HG03575 (cell line): ENCODE data around the gene TMEM190.

ENCODE experiments used
- ATAC-seq: cut with Tn5 transposase; IDR thresholded peaks from one replicate; pipeline ENCODE4 v1.9.1; 2021; ENCODE audit not compliant: unreplicated experiment, insufficient number of reproducible peaks, low FRiP score; ENCODE audit errors: extremely low read depth

The TMEM190 gene

DNA sequence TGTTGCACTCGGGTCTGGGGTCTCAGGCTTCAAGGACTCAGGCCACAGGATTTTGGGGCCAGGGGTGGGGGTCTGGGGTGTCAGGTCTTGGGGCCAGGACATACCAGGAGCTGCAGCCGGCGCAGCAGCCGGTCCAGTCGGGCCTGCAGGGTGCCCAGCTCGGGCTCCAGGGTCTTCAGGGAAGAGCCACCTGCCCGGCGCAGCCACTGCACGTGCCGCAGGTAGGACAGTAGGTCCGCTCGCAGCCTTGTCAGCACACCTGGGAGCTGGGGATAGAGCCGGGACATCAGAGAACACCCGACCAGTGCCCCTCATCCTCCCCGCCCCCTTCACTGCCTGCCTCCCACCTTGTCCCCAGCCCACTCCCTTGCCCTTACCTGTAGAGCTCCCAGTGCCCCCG lies 8.5 kb upstream of the TMEM190 start:
- ATAC-seq = no peak

DNA sequence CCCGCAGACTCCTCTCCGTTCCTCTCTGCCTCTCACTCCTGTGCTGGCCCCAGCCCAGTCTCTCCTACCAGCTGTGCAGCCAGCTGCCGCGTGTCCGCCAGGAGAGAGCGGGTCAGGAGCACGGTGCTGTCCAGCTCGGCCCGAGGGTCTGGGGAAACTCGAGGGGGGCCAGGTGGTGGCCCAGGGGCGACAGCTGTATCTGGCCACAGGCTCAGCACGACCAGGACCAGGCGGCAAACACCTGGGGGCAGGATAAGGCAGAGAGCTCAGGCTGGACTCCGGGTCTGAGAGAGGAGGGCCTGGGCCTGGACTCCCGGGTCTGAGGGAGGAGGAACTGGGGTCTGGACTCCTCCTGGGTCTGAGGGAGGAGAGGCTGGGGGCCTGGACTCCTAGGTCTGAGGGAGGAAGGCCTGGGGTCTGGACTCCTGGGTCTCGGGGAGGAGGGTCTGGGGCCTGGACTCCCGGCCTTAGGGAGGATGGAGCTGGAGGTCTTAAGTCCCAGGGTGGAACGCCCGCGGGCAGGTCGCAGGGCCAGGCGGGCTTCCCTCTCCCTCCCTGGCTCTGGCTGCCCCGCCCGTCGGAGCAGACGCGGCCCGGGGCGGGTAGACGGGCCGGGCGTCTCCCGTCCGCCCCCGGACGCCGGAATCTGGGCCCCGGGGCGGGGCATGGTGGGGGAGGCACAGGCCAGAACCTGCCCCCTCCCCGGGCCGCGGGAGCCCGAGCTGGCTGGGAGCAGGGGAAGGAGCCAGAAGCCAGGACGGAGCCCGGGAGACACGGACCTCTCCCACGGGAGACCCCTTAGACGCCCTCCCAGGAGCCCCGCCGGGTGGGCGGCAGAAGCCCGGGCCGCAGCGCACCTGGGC lies 7.7 kb upstream of the TMEM190 start:
- no peak for ATAC-seq

DNA sequence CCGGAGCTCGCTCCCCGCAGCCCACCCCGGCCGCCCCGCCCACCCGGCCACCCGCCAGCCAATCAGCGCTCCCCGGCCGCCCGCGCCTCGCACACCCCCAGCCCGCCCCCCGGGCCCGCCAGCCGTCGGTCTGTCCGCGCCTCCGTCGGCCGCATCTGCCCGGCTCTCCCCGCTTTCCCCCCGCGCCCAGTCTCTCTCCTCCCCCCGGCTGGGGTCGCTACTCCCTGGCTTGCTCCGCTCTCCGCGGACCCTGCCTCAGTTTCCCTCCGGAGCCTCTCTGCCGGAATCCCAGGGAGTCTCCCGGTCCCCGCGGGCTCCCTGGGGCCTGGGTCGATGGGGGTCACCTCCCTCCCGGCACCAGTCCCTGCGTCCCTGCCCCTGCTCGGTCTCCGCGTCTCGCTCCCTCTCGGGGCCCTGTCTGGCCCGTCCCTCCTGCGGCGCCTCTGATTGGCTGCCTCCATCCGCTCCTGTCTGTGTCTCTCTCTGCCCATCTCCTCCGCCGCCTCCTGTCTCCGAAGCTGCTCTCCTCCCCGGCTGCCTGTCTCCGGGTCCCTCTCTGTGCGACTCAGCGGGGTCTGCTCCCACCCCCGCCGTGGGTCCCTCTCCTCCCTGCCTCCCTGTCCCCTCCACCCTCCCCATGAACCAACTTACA lies 6.8 kb upstream of the TMEM190 start:
- no peak for ATAC-seq

DNA sequence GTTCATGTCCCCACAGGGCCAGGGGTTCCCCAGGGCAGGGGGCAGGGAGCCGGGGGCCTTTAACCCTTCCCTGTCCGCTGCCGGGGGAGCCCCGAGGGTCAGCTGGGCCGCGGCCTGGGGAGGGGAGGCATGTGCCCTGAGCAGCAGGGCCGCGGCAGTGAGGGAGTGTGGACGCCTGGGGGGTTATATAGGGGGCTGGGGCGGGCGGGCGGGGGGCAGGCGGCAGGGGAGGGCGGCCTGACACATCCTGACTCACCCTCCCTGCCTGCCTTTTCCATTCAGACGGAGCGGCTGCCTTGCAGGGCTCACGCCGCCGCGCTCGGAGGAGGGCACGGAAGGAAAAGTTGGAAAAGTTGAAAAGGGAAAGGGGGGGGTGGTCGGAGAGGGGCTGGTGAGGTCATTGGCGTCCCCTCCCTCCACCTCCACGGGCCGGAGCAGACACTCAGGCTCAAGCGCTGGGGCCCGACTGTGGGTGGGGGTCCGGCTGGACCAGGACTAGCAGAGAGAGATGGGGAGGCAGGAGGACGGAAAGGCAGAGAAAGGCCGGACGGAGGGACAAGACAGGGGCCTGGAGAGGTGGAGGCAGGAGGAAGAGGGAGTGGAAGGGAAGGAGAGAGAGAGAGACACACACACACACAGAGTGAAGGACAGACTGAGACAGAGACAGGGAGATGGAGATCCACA lies 6.2 kb upstream of the TMEM190 start, which contains the start of gene IL11:
TSS of gene IL11 (minus strand) at position 159 of the 684 bp plus-strand sequence. CDS start at position 6, 153 bp downstream.
- ATAC-seq = no peak

DNA sequence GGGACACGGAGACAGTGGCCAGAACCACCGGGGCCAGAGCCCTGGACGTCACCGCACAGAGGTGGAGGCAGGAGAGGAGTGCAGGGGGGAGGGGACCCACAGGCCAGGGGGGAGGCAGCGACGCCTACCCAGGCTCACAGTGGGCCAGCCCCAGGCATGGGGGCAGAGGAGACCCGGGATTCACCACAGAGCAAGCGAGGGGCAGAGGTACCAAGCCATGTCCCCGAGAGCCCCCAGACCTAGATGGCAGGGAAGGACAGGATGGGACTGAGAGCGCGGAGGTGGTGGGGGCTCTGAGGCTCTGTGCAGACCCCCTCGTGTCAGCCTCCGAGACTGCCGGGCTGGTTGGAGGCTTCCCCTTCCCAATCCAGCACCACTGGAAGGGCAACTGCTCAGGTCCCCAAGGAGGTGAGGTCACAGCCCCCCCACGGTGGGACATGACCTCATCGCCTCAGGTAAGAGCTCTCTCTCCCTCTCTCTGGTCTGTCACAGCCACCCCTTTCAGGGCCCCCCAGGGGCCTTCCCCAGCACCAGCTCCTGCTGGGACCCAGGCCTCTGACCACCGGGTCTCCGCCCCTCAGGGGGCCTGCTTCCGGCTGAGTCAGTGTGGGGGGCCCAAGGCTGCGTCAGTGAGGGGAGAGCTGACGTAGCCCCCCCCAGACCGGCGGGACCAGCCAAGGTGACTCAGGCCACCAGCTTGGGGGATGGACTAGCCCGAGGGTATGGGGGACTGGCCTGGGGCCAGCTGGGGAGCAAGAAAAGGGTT lies 4.1 kb upstream of the TMEM190 start:
- no peak for ATAC-seq

DNA sequence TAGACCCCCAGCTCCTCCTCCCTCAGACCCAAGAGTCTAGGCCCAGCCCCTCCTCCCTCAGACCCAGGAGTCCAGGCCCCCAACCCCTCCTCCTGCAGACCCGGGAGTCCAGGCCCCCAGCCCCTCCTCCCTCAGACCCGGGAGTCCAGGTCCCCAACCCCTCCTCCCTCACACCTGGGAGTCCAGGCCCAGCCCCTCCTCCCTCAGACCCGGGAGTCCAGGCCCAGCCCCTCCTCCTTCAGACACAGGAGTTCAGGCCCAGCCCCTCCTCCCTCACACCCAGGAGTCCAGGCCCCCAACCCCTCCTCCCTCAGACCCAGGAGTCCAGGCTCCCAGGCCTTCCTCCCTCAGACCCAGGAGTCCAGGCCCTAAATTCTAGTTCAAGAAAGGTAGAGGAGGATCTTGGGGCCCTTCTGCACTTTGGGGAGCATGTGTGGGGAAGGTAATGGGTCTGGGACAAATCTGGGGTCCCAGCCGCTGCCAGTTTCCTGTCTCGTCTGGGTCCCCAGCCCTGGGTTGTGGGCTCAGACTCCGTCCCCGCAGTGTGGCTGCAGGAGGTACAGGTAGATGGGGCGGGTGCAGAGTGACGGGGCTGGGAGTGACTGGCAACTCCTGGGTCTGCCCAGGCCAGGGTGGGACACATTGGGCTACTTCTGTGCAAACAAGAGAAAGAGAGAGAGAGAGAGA lies 3.2 kb upstream of the TMEM190 start:
- ATAC-seq = no peak

DNA sequence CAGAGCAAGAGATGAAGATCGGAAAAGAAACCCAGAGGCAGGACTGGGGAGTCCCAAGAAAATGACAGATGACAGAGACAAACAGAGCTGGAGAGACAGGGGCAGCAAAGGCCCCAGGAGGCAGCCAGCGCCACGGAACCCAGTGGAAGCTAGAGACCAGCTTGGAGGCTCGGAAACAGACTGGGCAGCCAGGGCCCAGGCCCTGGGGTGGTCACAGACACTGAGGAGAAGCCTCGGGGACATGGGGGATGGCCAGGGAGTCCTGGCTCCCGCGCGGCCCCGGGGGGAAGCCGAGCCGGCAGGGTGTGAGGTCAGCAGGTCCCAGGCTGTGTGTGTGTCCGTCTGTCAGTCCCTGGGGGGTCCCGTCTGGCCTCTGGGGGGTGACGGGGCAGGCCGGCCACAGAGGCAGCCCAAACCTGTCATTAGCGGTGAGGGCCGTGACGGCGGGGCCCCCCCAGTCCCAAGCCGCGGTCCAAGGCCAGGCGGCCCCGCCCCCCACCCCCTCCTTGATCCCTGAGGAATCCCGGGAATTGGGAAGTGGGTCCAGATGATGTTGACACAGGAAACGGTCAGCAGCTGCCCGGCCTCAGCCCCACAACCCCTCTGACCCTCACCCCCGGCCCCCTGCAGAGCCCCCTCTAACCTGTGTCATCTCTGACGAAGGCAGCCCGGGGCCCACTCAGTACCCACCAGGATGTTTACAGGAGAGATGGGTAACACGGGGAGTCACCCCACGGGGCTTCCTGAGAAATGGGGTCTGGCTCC lies 2.5 kb upstream of the TMEM190 start:
- no peak for ATAC-seq

DNA sequence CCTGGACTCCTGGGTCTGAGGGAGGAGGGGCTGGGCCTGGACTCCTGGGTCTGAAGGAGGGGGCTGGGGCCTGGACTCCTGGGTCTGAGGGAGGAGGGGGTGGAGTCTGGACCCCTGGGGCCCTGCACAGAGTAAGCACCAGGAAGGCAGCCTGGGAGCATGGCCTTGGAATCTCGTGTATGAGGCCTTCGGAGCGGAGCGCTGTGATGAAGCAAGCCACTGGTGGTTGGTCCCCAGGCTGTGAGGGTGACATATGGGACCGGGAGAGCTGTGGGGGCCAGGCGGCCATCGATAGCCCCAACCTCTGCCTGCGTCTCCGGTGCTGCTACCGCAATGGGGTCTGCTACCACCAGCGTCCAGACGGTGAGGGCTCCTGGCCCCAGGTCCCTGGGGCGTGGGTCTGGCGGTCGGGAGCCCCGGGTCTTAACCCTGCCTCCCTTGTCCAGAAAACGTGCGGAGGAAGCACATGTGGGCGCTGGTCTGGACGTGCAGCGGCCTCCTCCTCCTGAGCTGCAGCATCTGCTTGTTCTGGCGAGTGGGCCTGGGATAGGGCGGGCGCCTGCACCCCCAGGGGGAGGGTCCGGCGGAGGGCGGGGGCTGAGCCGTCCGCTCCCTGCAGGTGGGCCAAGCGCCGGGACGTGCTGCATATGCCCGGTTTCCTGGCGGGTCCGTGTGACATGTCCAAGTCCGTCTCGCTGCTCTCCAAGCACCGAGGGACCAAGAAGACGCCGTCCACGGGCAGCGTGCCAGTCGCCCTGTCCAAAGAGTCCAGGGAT lies 918 bp downstream of the TMEM190 start:
- ATAC-seq = no peak

DNA sequence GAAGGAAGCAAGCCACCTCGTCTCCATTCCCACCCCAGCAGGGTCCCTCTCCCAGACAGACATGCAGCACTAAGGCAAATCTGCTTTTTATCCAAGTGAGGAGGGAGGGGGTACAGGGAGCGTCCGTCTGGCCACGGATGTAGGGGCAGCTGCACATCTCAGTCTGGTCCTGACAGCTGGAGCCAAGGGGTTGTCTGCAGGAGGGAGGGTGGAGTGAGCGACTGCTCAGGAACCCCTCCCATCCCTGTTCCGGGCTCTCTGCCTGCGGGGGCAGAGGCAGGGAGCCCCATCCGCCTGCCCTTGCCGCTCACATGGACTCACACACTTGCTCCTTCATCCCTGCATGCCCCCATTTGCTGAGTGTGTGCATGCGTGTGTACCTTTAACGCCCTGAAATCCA lies 2.5 kb downstream of the TMEM190 start:
- ATAC-seq = no peak

DNA sequence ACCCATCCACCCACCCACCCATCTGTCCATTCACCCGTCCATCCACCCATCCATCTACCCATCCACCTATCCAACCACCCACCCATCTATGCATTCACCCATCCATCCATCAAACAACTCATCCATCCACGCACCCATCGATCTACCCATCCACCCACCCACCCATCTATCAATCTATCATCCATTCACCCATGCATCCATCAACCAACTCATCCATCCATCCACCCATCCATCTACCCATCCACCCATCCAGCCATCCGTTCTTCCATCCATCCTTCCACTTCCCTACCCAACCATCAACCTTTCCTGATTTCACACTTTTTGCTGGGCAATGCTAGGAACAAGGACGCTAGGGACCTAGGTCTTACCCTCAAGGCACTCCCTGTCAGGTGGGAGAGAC lies 5.4 kb downstream of the TMEM190 start:
- ATAC-seq = no peak

DNA sequence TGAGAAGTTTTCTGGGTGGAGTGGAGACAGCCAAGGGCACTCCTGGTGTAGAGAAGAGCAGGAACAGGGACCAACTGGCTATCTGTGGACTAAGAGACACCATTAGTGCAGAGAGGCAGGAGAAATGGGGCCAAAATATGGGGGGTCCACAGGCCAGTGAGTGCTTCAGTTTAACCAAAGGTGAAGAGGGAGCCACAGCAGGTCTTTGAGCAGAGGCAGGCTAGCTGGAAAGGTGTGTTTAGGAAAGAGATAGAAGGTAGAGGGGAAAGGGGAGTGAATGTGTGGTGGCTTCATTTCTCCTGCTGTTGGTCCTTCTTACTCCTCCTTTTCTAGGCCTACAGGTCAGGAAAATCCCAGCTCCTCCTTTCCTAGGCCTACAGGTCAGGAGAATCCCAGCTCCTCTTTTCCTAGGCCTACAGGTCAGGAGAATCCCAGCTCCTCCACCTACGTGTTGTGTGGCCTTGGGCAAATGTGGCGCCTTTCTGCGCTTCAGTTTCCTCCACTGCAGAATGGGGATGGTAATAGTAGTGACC lies 6.0 kb downstream of the TMEM190 start:
- ATAC-seq = no peak

DNA sequence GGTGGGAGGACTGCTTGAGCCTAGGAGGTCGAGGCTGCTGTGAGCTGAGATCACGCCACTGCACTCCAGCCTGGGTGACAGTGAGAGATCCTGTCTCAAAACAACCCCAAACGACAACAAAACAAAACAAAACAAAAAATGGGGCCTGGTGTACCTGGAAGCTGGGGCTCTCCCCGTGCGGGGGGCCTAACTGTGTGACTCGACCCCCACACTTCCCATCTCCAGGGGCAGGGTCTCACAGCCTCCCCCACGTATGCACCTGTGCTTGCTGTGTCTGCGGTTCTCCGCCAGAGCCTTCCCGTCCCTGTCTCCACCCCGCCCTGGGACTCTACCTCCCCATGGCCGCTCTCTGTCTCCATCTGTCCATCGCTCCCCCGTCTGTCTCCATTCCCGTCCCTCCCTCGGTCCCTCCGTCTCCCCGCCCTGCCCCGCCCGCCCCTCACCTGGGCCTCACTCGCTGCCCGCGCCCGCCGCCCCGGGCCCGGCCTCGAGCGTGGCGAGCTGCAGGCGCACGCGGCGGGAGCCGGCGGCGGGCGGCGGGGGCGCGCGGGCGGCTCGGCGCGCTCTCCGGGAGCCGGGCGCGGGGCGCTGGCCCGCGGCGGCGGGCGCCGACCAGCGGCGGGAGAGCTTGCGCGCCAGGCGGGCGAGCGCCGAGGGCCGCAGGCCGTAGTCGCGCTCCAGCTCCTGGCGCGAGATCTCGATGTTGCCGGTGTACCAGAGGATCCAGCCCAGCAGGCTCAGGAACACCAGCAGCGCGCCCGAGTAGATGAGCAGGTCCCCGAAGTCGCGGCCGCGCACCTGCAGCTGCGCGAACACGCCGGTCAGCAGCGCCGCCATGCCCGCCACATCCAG lies 6.9 kb downstream of the TMEM190 start:
- no peak for ATAC-seq

DNA sequence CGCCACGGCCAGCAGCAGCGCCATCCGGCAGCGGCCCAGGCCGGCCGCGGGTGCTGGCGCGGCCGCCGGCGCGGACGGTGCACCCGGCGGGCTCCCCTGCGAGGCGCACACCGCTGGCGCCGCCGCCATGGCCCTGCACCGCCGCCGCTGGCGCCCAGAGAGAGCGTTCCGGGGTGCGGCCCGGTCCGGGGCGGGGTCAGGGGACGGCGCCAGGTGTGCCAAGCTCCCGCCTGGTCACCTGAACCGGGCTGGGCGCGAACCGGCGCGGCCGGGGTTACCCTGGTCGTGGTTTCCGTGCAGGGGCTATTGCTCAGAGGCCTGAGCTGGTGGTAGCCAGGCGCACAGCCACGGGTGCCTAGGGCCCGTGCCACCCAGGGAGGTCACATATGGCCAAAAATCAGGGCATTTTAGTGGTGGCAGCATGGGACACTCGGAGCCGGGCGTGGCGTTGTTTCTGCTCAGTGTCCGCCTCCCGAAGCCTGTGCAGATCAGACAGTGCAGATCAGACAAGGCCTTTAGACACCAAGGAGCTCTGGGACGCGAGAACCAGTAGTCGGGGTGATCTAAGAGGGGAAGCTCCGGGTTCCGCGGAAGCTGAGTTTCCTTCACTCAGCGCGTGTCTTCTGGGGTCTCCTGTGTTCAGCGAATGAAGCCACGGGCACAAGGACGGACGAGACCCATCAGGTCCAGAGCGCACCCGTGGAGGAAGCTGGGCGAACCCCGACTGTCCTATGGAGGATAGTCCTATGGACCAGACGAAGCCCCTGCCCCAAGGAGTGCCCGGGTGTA lies 7.7 kb downstream of the TMEM190 start, which contains the start of gene TMEM238:
TSS of gene TMEM238 (minus strand) at position 162 of the 789 bp plus-strand sequence. CDS start at position 129, 33 bp downstream.
- no peak for ATAC-seq

DNA sequence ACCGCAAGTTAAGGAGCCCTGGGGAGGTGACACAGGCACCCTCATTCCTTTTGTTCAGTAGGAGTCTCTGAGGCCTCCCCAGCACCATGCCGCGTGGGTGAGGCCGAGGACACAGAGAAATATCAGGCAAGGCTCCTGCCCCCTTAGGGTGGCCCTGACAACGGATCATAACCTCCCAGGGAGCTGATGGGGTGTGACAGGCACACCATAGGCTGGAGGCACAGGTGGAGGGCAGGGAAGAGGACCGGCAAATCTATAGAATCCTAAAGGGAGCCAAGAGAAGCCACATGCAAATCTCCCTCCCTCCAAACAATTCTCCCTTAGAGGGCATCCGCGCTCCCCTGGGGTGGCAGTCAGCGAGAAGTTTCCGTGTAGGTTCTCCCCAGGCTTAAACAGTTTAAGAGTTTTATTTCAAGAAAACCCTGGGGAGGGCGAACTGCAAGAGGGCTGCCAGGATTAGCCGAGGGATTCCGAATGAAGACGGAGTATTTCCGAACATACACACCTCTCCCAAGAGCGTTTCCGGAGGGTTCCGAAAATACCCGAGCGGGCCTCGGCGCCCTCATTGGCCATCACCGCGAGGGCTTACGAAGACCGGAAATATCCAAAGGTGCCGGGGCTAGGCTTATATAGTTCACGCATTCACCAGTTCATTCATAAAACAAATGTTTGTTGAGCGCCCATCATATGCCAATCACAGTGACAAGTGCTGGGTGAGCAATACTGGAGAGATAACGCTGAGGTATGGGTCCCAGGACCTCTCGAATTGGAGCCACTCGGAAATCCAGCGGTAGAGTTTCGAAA lies 8.5 kb downstream of the TMEM190 start:
- peak; percentile 32 for ATAC-seq
